ENCODE results near the gene TRAF2.

GRCh38 chr9:136963341-136963740 lies 77.0 kb downstream of the TRAF2 start:
- TF ChIP-seq POLR2A (IDR thresholded peaks at IDR 0.05; ENCODE audit: low read depth, low read length) (no peak), TAF1 (IDR thresholded peaks at IDR 0.05; ENCODE audit: low read depth, low read length) (no peak), POLR2AphosphoS5 (IDR thresholded peaks at IDR 0.05; ENCODE audit: low read depth, low read length) (no peak), SPI1 (IDR thresholded peaks at IDR 0.05; ENCODE audit: low read depth, low read length) (no peak), POU2F2 (IDR thresholded peaks at IDR 0.05; ENCODE audit: low read depth, low read length) (no peak)
